Urothelium cell line (cell line): ENCODE data around the gene UBAP2.

Experiments
- DNase-seq: peaks from one replicate; pipeline ENCODE4 v3.0.0; 2011; ENCODE audit warnings: low spot score, mixed read lengths
- FAIRE-seq: peaks from 2 replicates; lab custom pipeline; 2011; peaks lifted over from hg19 to GRCh38; lab: Jason Lieb, UNC

Gene UBAP2

DNA sequence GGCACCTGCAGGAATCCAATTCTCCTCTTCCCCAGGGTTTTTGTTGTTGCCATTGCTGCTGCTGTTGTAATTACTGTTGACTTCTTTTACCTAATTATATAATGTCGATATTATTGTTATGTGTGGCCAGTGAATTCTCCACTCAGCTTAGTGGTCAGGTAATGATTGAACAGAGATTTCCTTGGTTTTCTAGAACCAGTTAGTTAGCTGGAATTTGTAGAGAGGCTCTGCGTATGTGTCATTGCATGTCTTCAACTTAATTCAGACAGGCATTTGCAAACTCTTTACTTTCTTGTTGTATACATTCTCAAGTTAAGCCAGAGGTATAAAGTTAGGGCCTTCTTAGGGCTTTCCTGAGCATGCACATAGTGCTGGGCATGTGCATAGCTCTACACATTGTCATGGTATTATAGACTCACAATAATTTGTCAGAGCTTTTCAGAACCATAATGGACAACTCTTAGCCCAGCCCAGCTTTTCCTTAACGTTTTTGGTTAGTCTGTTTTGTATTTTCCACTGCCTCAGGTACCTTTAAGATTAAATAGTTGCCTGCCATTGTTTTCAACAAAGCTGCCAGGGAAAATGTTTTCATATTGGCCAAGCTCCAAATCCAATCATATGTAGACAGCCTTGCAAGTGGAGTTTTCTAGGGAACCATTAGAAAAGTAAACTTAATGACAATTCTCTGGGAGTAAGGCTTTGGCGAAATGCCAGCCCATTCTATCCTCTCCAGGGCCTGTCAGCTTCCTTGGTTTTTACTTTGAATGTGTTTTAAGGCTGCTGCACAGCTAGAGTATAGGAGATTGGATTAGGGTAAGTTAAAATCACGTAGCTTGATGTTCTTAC, 163.6 kb downstream of the UBAP2 start:
- FAIRE-seq (no peak), DNase-seq (no peak)

DNA sequence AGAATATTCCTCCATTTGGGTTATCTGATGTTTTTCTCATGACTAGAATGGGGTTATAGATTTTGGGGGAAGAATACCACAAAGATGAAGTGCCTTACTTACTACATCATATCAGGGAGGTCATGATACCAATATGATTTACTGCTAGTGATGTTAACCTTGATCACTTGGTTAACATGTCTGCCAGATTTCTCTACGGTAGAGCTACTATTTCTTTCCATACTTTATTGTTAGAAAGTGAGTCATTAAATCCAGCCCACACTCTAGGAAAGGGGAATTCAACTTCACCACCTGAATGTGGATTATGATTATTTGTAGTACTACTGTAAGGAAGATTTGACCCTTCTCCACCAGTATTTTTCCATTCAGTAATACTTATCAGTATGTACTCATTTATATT, 167.1 kb downstream of the UBAP2 start:
- DNase-seq (no peak), FAIRE-seq (no peak)

DNA sequence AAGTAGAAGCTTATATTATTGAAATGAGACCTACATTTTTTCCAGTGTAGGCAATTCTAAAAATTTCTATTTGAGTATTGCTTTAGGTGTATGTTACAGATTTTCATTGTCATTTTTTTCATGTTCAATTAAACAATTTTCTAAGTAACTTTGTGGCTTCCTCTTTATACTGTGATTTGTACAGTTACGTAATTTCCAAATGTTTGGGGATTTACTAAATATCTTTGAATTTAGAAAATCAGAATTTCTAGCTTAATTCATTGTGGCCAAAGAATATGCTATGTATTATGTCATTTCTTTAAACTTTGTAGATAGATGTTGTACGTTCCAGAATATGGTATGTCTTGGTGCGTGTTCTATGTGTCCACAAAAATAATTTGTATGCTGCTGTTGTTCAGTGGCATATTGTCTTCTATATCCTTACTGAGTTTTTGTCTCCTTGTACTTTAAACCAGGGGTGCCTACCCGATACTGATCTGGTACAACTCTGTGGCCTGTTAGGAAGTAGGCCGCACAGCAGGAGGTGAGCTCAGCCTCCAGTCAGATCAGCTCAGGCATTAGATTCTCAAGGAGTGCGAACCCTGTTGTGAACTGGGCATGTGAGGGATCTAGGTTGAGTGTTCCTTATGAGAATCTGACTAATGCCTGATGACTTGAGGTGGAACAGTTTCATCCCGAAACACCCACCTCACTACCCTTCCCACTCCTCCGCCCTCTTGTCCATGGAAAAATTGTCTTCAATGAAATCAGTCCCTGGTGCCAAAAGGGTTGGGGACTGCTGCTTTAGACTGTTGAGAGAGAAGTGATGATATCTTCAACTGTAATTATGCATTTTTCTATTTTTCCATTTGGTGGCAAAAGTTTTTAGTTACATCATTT, 168.2 kb downstream of the UBAP2 start:
- FAIRE-seq (peak; percentile 5), DNase-seq (no peak)

DNA sequence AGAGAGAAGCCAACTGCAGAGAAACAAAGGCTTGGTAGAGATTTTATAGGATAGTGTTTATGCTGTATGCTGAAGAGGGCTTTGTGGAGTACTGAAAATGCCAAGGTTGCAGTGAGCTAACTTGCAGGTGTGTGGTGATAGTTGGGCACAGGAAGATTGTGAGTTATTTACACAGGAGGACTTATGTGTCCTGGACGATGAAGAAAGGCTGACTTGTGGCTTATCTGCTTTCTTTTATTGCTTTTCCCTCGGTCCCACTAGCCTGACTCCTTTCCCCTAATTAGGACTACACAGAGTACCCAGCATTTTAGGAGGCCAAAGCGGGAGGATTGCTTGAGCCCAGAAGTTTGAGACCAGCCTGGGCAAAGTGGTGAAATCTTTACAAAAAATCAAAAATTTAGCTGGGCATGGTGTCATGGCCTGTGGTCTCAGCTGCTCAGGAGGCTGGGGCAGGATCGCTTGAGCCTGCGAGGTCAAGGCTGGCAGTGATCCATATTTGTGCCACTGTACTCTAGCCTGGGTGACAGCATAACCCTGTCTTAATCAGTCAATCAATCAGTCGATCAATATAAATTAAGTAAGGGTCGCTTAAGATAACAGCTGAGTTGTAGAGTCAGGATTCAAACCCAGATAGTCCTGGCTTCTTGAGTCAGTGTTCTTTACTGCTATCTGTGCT, 169.9 kb downstream of the UBAP2 start:
- FAIRE-seq = no peak
- no peak for DNase-seq

DNA sequence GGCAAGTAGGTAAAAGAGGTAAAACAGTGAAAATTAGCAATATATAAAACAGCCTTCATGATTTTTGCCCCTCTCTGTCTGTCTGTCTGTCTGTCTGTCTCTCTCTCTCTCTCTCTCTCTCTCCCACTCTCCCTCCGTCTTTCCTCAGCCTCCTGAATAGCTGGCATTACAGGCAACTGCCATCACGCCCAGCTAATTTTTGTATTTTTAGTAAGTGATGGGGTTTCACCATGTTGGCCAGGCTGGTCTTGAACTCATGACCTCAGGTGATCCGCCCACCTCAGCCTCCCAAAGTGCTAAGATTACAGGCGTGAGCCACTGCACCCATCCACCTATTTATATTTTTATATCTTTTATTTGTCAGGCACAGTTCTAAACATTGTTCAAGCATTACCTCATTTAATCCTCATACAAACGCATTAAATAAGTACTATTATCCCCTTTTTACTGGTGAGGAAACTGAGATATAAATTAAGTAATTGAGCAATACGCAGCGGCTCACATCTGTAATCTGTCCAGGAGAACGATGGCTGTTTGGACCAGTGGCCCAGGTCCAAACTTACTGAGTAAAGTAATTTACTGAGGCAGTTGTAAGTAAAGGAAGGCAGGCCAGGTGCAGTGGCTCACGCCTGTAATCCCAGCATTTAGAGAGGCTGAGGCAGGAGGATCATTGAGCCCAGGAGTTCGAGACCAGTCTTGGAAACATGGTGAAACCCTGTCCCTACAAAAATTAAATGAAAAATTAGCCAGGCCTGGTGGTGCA, 170.8 kb downstream of the UBAP2 start:
- no peak for FAIRE-seq

More for the DNA sequence above, 170.8 kb downstream of the UBAP2 start:
- no peak for DNase-seq
